BLaER1 (cell line): Measurements from ENCODE around the gene RHOG.

ENCODE experiments used
- H3K27ac ChIP-seq: shearing (Covaris generic); formaldehyde crosslinking; 2 replicates; pipeline ENCODE4 v1.8.1; 2022
- H3K27me3 ChIP-seq: shearing (Covaris generic); formaldehyde crosslinking; 2 replicates; pipeline ENCODE4 v1.8.1; 2022
- H3K36me3 ChIP-seq: shearing (Covaris generic); formaldehyde crosslinking; 2 replicates; pipeline ENCODE4 v1.8.1; 2022
- H3K4me1 ChIP-seq: shearing (Covaris generic); formaldehyde crosslinking; 2 replicates; pipeline ENCODE4 v1.8.1; 2022
- H3K4me2 ChIP-seq: shearing (Covaris generic); formaldehyde crosslinking; 2 replicates; pipeline ENCODE4 v1.8.1; 2022
- H3K4me3 ChIP-seq: shearing (Covaris generic); formaldehyde crosslinking; 2 replicates; pipeline ENCODE4 v1.8.1; 2022
- H3K9ac ChIP-seq: shearing (Covaris generic); formaldehyde crosslinking; 2 replicates; pipeline ENCODE4 v1.8.1; 2022
- H3K9me3 ChIP-seq: shearing (Covaris generic); formaldehyde crosslinking; 2 replicates; pipeline ENCODE4 v1.8.1; 2022
- H4K20me1 ChIP-seq: shearing (Covaris generic); formaldehyde crosslinking; 2 replicates; pipeline ENCODE4 v1.8.1; 2022
- Cebpa-rat ChIP-seq: shearing (Covaris generic); IDR thresholded peaks from 2 replicates; pipeline ENCODE4 v1.8.1; 2022

The RHOG gene

DNA sequence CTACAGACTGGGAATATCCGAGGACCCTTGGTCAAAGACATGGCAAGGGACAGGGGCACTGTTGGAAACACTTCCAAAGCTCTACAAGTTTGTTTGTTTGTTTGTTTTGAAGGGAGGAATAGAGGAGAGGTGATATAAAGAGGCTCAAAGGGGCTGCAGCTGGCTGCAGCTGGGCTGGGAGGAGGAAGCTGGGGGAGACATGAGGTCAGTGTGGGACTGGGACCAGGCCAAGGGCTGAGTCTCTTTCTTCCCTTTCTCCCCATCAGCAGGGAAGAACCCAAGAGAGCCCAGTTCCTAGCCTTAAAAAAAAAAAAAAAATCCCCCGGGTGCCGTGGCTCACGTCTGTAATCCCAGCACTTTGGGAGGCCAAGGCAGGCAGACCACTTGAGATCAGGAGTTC, 5.0 kb downstream of the RHOG start:
- no peak for TF ChIP-seq Cebpa-rat
- Histone ChIP-seq H3K4me3 (no peak overlapping the region), H3K9ac (peak overlapping the region; percentile 21; the same call in 1 of the 2 replicates), H3K27me3 (no peaks in the 10 kb centered on the region), H3K9me3 (no peaks in the 10 kb centered on the region), H3K4me1 (peaks cover 79% of the 10 kb centered on the region), H3K36me3 (peaks cover 45% of the 10 kb centered on the region), H3K27ac (peak overlapping the region; percentile 52), H4K20me1 (peaks cover 96% of the 10 kb centered on the region), H3K4me2 (peak overlapping the region; percentile 94)

DNA sequence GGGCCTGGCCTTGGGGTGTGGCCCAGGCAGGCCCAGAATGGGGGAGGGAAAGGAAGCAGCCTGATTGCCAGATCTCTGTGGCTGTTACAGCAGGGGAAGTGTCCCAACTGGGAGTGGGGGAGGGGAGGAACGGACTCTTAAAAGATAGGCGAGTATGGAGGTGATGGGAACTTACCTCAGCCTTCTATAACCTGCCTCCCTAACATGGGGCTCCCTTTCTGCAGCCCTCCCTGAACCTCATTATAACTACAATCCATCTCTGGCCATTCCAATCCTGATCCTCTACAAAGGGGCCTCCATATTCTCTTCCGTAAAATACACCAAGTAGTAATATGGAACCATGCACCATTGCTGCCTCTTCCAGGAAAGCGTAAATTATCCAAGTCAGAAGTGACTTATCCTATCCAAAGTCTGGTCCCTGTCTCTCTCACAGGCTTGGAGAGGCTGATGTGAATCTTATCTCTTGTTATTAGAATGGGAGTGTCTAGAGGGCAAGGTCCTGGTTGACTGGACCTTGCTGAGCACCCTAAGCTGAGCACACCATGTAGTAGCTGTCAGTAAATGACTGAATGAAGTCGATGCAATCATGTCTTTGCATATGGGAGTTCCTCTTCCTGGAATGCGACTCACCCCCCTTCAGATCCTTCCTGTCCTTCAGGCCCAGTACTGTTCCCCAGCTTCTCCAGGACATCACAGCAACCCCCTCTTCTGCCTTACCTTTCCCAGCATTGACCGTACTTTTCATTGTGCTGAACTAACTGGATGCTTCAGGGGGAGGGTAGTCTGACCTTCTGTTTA, 5.9 kb downstream of the RHOG start:
- Histone ChIP-seq H3K27ac (peak overlapping the region; percentile 52), H3K4me2 (peak overlapping the region; percentile 94), H4K20me1 (peaks cover 96% of the 10 kb centered on the region), H3K4me3 (no peak overlapping the region), H3K4me1 (peaks cover 77% of the 10 kb centered on the region), H3K36me3 (peaks cover 54% of the 10 kb centered on the region), H3K27me3 (no peaks in the 10 kb centered on the region), H3K9ac (peak overlapping the region; percentile 21; the same call in 1 of the 2 replicates), H3K9me3 (no peaks in the 10 kb centered on the region)
- TF ChIP-seq Cebpa-rat: no peak

DNA sequence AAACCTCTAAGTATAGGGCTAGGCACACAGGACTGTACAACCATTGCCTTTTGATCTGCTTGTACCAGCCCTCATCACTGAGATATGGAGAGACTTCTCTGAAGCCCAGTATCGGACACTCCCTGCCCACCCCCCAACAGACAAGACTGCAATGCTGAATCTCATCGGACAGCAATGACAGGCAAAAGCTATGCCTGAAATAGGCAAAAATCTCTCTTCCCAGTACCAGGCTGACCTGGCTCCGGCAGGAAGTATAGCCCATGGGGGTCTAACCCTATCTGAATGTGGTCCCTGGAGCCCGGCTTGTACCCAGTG, 6.5 kb downstream of the RHOG start:
- Histone ChIP-seq H3K27me3 (no peaks in the 10 kb centered on the region), H3K9me3 (no peaks in the 10 kb centered on the region), H3K4me3 (no peak overlapping the region), H4K20me1 (peaks cover 95% of the 10 kb centered on the region), H3K4me1 (peaks cover 72% of the 10 kb centered on the region), H3K36me3 (peaks cover 59% of the 10 kb centered on the region), H3K4me2 (peak overlapping the region; percentile 94), H3K27ac (peak overlapping the region; percentile 52), H3K9ac (no peak overlapping the region)
- TF ChIP-seq Cebpa-rat: no peak

DNA sequence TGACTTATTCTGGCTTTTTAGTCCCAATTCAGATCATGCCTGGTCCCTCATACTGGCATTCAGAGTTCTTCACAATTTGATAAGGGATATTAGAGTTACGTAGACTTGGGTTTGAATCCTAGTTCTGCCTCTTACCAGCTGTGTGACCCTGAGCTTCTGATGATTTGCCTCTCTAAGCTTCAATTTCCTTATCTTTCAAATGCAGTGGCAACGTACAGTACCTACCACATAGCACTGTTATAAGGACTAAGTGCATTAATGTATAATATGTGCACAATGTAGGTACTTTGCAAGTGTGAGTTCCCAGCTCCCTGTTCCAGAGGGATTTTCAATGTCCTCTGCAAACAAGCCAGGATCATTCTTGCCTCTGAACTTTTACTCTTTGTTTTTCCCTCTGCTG, 7.3 kb downstream of the RHOG start:
- peaks cover 63% of the 10 kb centered on the region for H3K4me1 ChIP-seq
- H3K27me3 ChIP-seq: no peaks in the 10 kb centered on the region
- no peak overlapping the region for H3K27ac ChIP-seq
- no peak overlapping the region for H3K9ac ChIP-seq
- no peak for TF ChIP-seq Cebpa-rat
- peaks cover 67% of the 10 kb centered on the region for H3K36me3 ChIP-seq
- no peak overlapping the region for H3K4me2 ChIP-seq
- H3K4me3 ChIP-seq: no peak overlapping the region
- H4K20me1 ChIP-seq: peaks cover 95% of the 10 kb centered on the region
- no peaks in the 10 kb centered on the region for H3K9me3 ChIP-seq

GRCh38 chr11:3832816-3833215, 7.9 kb downstream of the RHOG start:
- no peaks in the 10 kb centered on the region for H3K27me3 ChIP-seq
- TF ChIP-seq Cebpa-rat: no peak
- no peak overlapping the region for H3K4me3 ChIP-seq
- peaks cover 95% of the 10 kb centered on the region for H4K20me1 ChIP-seq
- H3K27ac ChIP-seq: no peak overlapping the region
- H3K4me1 ChIP-seq: peaks cover 57% of the 10 kb centered on the region
- H3K36me3 ChIP-seq: peaks cover 73% of the 10 kb centered on the region
- H3K9me3 ChIP-seq: no peaks in the 10 kb centered on the region
- no peak overlapping the region for H3K4me2 ChIP-seq
- no peak overlapping the region for H3K9ac ChIP-seq

DNA sequence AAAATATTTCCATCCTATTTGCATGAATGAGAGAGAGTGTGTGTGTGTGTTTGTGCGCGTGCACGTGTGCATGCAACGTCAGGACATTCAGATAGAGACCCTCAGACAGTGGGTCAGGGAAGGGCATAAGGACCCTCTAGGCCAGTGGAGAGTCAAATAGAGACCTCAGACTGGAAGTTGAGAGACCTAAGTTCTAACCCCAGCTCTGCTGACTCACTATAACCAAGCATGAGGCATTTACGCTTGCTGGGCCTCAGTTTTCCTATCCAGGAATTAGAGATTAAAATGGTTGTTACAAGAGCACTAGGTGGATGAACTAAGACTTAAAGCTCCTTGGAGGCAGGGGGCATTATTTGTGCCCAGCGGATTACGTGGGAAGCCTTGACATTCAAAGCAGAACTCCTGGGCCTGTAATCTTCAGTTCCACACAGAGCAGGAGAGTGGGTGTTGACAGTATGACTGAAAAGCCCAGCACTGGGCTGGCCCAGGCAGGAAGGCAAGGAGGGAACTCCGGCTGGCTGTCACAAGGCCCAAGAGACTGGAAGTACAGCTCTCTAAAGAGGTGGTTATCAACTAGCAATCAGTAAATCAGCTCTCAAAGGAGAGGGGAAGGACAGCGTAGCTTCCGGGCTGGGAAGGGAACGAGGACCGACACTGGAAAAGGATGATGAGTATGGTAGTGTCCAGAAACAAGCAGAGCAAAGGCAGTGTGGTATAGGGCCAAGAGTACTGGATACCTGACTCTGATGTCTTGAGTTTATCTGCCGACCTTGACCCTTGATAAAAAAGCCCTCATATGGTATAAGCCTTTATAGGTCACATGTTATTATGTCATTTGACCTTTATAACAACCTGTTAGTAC, 9.2 kb downstream of the RHOG start:
- no peak overlapping the region for H3K9ac ChIP-seq
- H3K27ac ChIP-seq: no peak overlapping the region
- H4K20me1 ChIP-seq: peaks cover 95% of the 10 kb centered on the region
- no peak for TF ChIP-seq Cebpa-rat
- H3K9me3 ChIP-seq: no peaks in the 10 kb centered on the region
- no peak overlapping the region for H3K4me3 ChIP-seq
- no peak overlapping the region for H3K4me2 ChIP-seq
- H3K4me1 ChIP-seq: peaks cover 45% of the 10 kb centered on the region
- H3K36me3 ChIP-seq: peaks cover 85% of the 10 kb centered on the region
- no peaks in the 10 kb centered on the region for H3K27me3 ChIP-seq

GRCh38 chr11:3830730-3831129, 10.0 kb downstream of the RHOG start:
- no peak overlapping the region for H3K27ac ChIP-seq
- peaks cover 94% of the 10 kb centered on the region for H3K36me3 ChIP-seq
- H3K27me3 ChIP-seq: no peaks in the 10 kb centered on the region
- H3K4me2 ChIP-seq: no peak overlapping the region
- H3K9ac ChIP-seq: no peak overlapping the region
- TF ChIP-seq Cebpa-rat: no peak
- peaks cover 95% of the 10 kb centered on the region for H4K20me1 ChIP-seq
- H3K4me1 ChIP-seq: peaks cover 36% of the 10 kb centered on the region
- no peak overlapping the region for H3K4me3 ChIP-seq
- H3K9me3 ChIP-seq: no peaks in the 10 kb centered on the region

DNA sequence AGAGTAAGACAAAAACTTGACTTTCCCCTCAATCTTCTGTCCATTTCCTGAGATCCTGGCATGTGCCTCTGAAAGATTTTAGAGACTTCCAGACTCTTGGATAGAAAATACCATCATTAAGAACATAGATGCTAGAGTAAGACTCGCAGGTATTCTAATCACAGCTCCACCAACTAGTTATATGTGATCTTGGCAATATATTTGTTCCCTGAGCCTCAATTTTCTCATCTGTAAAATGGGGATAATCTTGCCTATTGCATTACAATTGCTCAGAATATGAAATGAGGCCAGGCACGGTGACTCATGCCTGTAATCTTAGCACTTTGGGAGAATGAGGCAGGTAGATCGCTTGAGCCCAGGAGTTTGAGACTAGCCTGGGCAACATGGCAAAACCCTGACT, 10.7 kb downstream of the RHOG start:
- Histone ChIP-seq H3K4me2 (no peak overlapping the region), H3K9ac (no peak overlapping the region), H3K4me3 (no peak overlapping the region), H3K27me3 (no peaks in the 10 kb centered on the region), H4K20me1 (peaks cover 95% of the 10 kb centered on the region), H3K27ac (no peak overlapping the region), H3K4me1 (peaks cover 29% of the 10 kb centered on the region), H3K36me3 (peaks cover 95% of the 10 kb centered on the region), H3K9me3 (no peaks in the 10 kb centered on the region)
- no peak for TF ChIP-seq Cebpa-rat

GRCh38 chr11:3827434-3828186, 13.1 kb downstream of the RHOG start:
- no peak overlapping the region for H3K27ac ChIP-seq
- H3K27me3 ChIP-seq: no peaks in the 10 kb centered on the region
- H3K9ac ChIP-seq: no peak overlapping the region
- H3K4me1 ChIP-seq: peaks cover 10% of the 10 kb centered on the region
- H3K9me3 ChIP-seq: no peaks in the 10 kb centered on the region
- no peak for TF ChIP-seq Cebpa-rat
- H3K36me3 ChIP-seq: peaks cover 92% of the 10 kb centered on the region
- no peak overlapping the region for H3K4me3 ChIP-seq
- no peak overlapping the region for H3K4me2 ChIP-seq
- H4K20me1 ChIP-seq: peaks cover 72% of the 10 kb centered on the region
